KBM-7 (cell line): Measurements from ENCODE around the gene STOML3.

Experiments
- DNase-seq: peaks from one replicate; pipeline ENCODE4 v3.0.0-alpha.2; 2015
- in situ Hi-C: fragments of 300-500 bp; cut with MboI; formaldehyde crosslinking; loops from 2 replicates; pipeline ENCODE4 v1.14.3; 2020; ENCODE audit warnings: low sequenced_read_pairs, low pct_unique_long_range_greater_than_20kb, mixed read lengths

STOML3 gene

GRCh38 chr13:38943231-38943630, 47.4 kb downstream of the STOML3 start:
- in situ Hi-C loops: no loop called here
- DNase-seq: no peak

GRCh38 chr13:38941353-38941945, 49.2 kb downstream of the STOML3 start:
- DNase-seq: no peak
- in situ Hi-C loops: no loop called here

GRCh38 chr13:38933786-38934185, 56.8 kb downstream of the STOML3 start:
- in situ Hi-C loops: no loop called here
- no peak for DNase-seq

GRCh38 chr13:38922170-38922569, 68.5 kb downstream of the STOML3 start:
- in situ Hi-C loops: no loop called here
- no peak for DNase-seq

GRCh38 chr13:38921081-38921480, 69.5 kb downstream of the STOML3 start:
- in situ Hi-C loops: no loop called here

More at GRCh38 chr13:38921081-38921480, 69.5 kb downstream of the STOML3 start:
- no peak for DNase-seq
